Activated T-cell treated with anti-CD3 and anti-CD28 coated beads, Interleukin-2, amount 50 U/mL, for 4 hours (primary cell): ENCODE results near the gene NDEL1. TPM values are rescaled to one million over a fixed set of nuclear protein-coding genes. Genes with fewer than 3 reads are reported as not detected.

ENCODE experiments used
- ATAC-seq, 2 donors: fragments of 200-7000 bp; cut with Tn5 transposase; one replicate each; pipeline ENCODE4 v1.10.0; 2021
- DNase-seq: peaks from one replicate; pipeline ENCODE4 v3.0.0-alpha.2; 2020
- H3K27me3 Mint-ChIP-seq: one replicate; pipeline ENCODE4 v1.8.0; 2021; ENCODE audit warnings: low read depth, mixed read lengths
- H3K36me3 Mint-ChIP-seq: one replicate; pipeline ENCODE4 v1.8.0; 2022; ENCODE audit warnings: mixed read lengths; ENCODE audit not compliant: insufficient read depth
- H3K4me1 Mint-ChIP-seq: one replicate; pipeline ENCODE4 v1.8.0; 2021; ENCODE audit warnings: low read depth, mixed read lengths
- H3K4me3 Mint-ChIP-seq: one replicate; pipeline ENCODE4 v1.8.0; 2021; ENCODE audit warnings: mild to moderate bottlenecking, moderate library complexity, mixed read lengths
- H3K9me3 Mint-ChIP-seq: one replicate; pipeline ENCODE4 v1.8.0; 2021; ENCODE audit warnings: mixed read lengths
- total RNA-seq, 3 donors: library from RNA; stranded (reverse); gene quantifications; one replicate each; pipeline ENCODE4 v1.2.1, GENCODE V29; 2021

Gene NDEL1
- total RNA-seq, 3 donors from 2014 or later: 49.0 to 51.7 (median 51.4) TPM

GRCh38 chr17:8455665-8456209 is 20.1 kb downstream of the NDEL1 start:
- ATAC-seq (no peak), DNase-seq (no peak)
- H3K36me3 Mint-ChIP-seq: peaks cover 49% of the 10 kb centered on the region
- peaks cover 14% of the 10 kb centered on the region for H3K4me1 Mint-ChIP-seq
- no peak overlapping the region for H3K4me3 Mint-ChIP-seq
- no peaks in the 10 kb centered on the region for H3K9me3 Mint-ChIP-seq
- H3K27me3 Mint-ChIP-seq: no peaks in the 10 kb centered on the region

GRCh38 chr17:8458128-8458527 is 22.4 kb downstream of the NDEL1 start:
- H3K9me3 Mint-ChIP-seq: no peaks in the 10 kb centered on the region
- DNase-seq (no peak), ATAC-seq (no peak)
- H3K27me3 Mint-ChIP-seq: no peaks in the 10 kb centered on the region
- H3K4me3 Mint-ChIP-seq: no peak overlapping the region
- H3K4me1 Mint-ChIP-seq: peaks cover 15% of the 10 kb centered on the region
- peaks cover 45% of the 10 kb centered on the region for H3K36me3 Mint-ChIP-seq

GRCh38 chr17:8459107-8459506 is 23.4 kb downstream of the NDEL1 start:
- Mint-ChIP-seq H3K27me3 (no peaks in the 10 kb centered on the region), H3K9me3 (no peaks in the 10 kb centered on the region), H3K4me1 (peaks cover 18% of the 10 kb centered on the region), H3K4me3 (no peak overlapping the region), H3K36me3 (peaks cover 50% of the 10 kb centered on the region)
- DNase-seq (no peak), ATAC-seq (no peak)

- ATAC-seq (no peak), DNase-seq (no peak)
- H3K27me3 Mint-ChIP-seq: no peaks in the 10 kb centered on the region
- peaks cover 21% of the 10 kb centered on the region for H3K4me1 Mint-ChIP-seq
- H3K4me3 Mint-ChIP-seq: no peak overlapping the region
- H3K36me3 Mint-ChIP-seq: peaks cover 53% of the 10 kb centered on the region
- H3K9me3 Mint-ChIP-seq: no peaks in the 10 kb centered on the region
These were observed 24.1 kb downstream of the NDEL1 start for GRCh38 chr17:8459831-8460230.

GRCh38 chr17:8462564-8462963 is 26.9 kb downstream of the NDEL1 start:
- Mint-ChIP-seq H3K36me3 (peaks cover 44% of the 10 kb centered on the region), H3K9me3 (no peaks in the 10 kb centered on the region), H3K27me3 (no peaks in the 10 kb centered on the region), H3K4me1 (peaks cover 20% of the 10 kb centered on the region), H3K4me3 (no peak overlapping the region)
- ATAC-seq (no peak), DNase-seq (no peak)

DNA sequence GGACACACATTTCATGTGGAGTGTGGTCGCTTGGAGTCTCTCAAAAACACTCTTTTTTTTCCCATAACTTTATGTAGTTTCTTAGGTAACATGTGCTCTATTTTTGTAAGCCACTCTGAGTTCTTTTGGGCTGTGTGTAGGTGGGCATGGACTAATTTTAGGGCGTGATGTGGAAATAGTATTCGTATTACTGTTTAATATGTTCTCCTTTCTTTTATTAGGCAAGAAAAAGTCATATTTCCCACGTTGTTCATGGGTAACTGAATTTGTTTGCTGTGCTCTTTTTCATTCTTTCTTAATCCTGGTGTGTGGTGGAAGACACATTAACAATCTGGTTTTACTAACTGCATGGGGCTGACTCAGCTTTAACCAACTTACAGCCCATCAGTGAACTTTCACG is 27.4 kb downstream of the NDEL1 start:
- Mint-ChIP-seq H3K36me3 (peaks cover 46% of the 10 kb centered on the region), H3K9me3 (no peaks in the 10 kb centered on the region), H3K4me3 (no peak overlapping the region), H3K27me3 (no peaks in the 10 kb centered on the region), H3K4me1 (peaks cover 18% of the 10 kb centered on the region)
- ATAC-seq: no peak
- no peak for DNase-seq

DNA sequence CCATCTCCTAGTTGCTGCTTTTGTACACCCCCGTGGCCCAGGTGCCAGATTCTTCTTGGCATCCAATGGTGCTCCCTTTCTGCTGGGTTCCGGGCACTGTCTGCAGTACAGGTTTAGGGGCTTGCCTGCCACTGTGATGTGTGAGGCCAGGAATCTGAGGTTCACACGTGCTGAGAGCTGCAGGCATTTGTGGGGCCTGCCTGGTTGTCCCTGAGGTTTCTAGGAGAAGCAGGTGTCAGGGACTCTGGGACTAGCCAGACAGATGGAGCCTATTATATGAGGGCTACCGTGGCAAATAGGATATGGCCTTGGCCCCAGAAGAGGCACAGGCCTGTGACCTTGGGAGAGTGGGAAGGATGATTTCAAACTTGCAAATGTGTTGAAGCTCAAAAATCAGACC is 29.3 kb downstream of the NDEL1 start:
- peaks cover 14% of the 10 kb centered on the region for H3K4me1 Mint-ChIP-seq
- no peak for DNase-seq
- no peaks in the 10 kb centered on the region for H3K27me3 Mint-ChIP-seq
- H3K36me3 Mint-ChIP-seq: peaks cover 39% of the 10 kb centered on the region
- ATAC-seq: no peak
- H3K4me3 Mint-ChIP-seq: no peak overlapping the region
- no peaks in the 10 kb centered on the region for H3K9me3 Mint-ChIP-seq

- no peaks in the 10 kb centered on the region for H3K27me3 Mint-ChIP-seq
- peaks cover 39% of the 10 kb centered on the region for H3K36me3 Mint-ChIP-seq
- DNase-seq (no peak), ATAC-seq (no peak)
- peaks cover 14% of the 10 kb centered on the region for H3K4me1 Mint-ChIP-seq
- H3K4me3 Mint-ChIP-seq: no peak overlapping the region
- no peaks in the 10 kb centered on the region for H3K9me3 Mint-ChIP-seq
These were observed 29.7 kb downstream of the NDEL1 start for GRCh38 chr17:8465356-8465755.

- peaks cover 38% of the 10 kb centered on the region for H3K36me3 Mint-ChIP-seq
These were observed 30.1 kb downstream of the NDEL1 start for GRCh38 chr17:8465759-8466158.

GRCh38 chr17:8466456-8466855 is 30.8 kb downstream of the NDEL1 start:
- DNase-seq (no peak), ATAC-seq (no peak)
- Mint-ChIP-seq H3K9me3 (no peaks in the 10 kb centered on the region), H3K4me3 (no peak overlapping the region), H3K27me3 (no peaks in the 10 kb centered on the region), H3K36me3 (peaks cover 37% of the 10 kb centered on the region), H3K4me1 (peaks cover 14% of the 10 kb centered on the region)

More at GRCh38 chr17:8465759-8466158, 30.1 kb downstream of the NDEL1 start:
- H3K27me3 Mint-ChIP-seq: no peaks in the 10 kb centered on the region
- H3K9me3 Mint-ChIP-seq: no peaks in the 10 kb centered on the region
- ATAC-seq: no peak
- H3K4me3 Mint-ChIP-seq: no peak overlapping the region
- peaks cover 14% of the 10 kb centered on the region for H3K4me1 Mint-ChIP-seq
- DNase-seq: no peak

GRCh38 chr17:8466873-8467272 is 31.2 kb downstream of the NDEL1 start:
- Mint-ChIP-seq H3K4me1 (peaks cover 14% of the 10 kb centered on the region), H3K9me3 (no peaks in the 10 kb centered on the region), H3K4me3 (no peak overlapping the region), H3K27me3 (no peaks in the 10 kb centered on the region), H3K36me3 (peaks cover 38% of the 10 kb centered on the region)
- ATAC-seq (no peak), DNase-seq (no peak)

DNA sequence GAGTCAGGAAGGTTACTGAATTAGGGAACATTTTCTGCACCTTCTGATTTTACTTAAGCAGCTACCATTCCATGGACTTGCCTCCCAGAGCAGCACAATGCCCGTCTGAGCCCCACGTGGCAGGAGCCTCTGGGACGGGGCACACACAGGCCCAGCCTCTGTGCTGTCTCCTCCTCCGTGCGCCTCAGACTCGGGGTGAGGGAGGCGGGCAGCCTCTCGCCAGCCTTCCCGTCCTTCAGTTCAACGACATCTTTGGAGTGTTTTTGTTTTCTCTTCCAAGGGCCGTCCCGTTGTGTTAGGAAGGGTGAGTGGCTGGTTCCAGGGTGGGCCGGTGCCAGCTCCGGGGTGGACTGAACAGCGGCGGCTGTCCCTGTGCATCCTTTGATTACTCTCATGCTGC is 31.8 kb downstream of the NDEL1 start:
- no peaks in the 10 kb centered on the region for H3K27me3 Mint-ChIP-seq
- no peak overlapping the region for H3K4me3 Mint-ChIP-seq
- no peak for DNase-seq
- peaks cover 14% of the 10 kb centered on the region for H3K4me1 Mint-ChIP-seq
- H3K9me3 Mint-ChIP-seq: no peaks in the 10 kb centered on the region
- peaks cover 38% of the 10 kb centered on the region for H3K36me3 Mint-ChIP-seq
- ATAC-seq: no peak

GRCh38 chr17:8468127-8468526 is 32.4 kb downstream of the NDEL1 start:
- no peaks in the 10 kb centered on the region for H3K27me3 Mint-ChIP-seq
- no peaks in the 10 kb centered on the region for H3K9me3 Mint-ChIP-seq
- peaks cover 35% of the 10 kb centered on the region for H3K36me3 Mint-ChIP-seq
- ATAC-seq (no peak), DNase-seq (no peak)
- no peak overlapping the region for H3K4me3 Mint-ChIP-seq
- peaks cover 13% of the 10 kb centered on the region for H3K4me1 Mint-ChIP-seq

DNA sequence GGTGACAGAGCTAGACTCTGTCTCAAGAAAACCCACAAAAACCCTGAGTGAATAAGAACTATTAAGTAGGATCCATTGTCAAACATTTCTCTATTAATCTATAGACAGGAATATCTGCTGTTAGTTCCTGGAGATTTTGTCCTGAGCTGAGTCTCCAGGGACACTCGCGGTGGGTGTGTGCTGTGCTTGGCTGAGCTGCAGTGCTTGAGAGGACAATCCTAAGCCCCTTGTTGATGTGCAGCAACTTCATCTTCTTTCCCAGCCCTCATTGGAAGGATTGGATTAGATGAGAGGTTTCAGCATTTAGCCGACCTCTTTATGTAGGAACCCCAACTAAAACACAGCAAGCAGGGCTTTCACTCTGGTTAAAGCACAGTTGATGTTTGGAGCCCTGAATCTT is 33.3 kb downstream of the NDEL1 start:
- ATAC-seq (no peak), DNase-seq (no peak)
- Mint-ChIP-seq H3K4me1 (peaks cover 11% of the 10 kb centered on the region), H3K9me3 (no peaks in the 10 kb centered on the region), H3K4me3 (no peak overlapping the region), H3K27me3 (no peaks in the 10 kb centered on the region), H3K36me3 (peaks cover 33% of the 10 kb centered on the region)

DNA sequence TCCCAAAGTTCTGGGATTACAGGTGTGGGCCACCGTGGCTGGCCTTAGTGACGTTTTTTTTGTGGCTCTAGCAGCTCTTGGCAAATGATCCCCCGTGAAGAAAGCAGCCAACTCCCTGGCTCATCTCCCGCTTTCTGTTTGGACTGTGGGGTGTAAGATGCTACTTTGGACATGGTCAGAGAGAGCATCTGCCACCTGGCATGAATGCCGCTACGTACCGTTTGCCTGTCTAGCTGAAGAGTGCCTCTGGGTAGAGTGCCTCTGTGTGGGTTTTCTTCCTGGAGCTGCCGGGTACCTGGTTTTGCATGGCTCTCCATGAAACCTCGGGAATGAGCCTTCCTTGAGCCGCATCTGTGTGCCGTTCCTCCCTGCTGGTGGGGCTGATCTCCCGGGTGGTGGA is 34.3 kb downstream of the NDEL1 start:
- peaks cover 6% of the 10 kb centered on the region for H3K4me1 Mint-ChIP-seq
- no peaks in the 10 kb centered on the region for H3K9me3 Mint-ChIP-seq
- no peak overlapping the region for H3K4me3 Mint-ChIP-seq
- DNase-seq (no peak), ATAC-seq (no peak)
- no peaks in the 10 kb centered on the region for H3K27me3 Mint-ChIP-seq
- peaks cover 36% of the 10 kb centered on the region for H3K36me3 Mint-ChIP-seq
